Measurements from ENCODE around the gene PPARGC1A.
A peak's percentile ranks its signal among the peaks of the same experiment; 100 is the strongest.

Gene PPARGC1A

DNA sequence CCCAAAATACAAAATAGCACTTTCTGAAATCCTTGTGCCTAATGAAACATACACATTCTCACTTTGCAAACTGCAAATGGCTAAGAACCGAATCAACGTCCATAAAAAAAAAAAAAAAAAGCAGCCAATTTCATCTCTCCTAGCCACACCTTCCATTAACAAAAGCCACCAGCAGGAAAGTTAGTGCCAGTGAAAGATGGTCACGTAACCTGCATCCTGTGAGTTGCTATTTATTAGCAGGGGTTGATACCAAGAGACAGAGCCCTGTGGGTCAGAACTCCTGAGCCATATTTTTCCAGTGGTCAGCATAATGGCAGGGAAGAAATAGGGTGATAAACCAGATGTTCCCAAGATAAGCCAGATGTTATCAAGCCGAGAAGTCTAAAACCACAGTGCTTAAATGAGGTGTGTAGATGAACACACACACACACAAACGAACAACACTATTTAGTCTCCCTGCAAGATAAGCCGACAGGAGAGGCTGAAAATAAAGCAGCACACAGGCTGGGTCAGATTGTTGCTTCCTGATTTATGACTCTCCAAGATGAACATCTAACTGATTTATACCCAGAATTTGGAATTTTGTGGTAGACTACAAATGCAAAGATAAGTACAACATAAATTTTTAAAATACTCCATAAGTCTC, 11.5 kb downstream of the PPARGC1A start:
- no peak overlapping the region for H3K4me3 ChIP-seq (ENCODE audit: low read depth, low read length)
- TF ChIP-seq, protein P1, sequence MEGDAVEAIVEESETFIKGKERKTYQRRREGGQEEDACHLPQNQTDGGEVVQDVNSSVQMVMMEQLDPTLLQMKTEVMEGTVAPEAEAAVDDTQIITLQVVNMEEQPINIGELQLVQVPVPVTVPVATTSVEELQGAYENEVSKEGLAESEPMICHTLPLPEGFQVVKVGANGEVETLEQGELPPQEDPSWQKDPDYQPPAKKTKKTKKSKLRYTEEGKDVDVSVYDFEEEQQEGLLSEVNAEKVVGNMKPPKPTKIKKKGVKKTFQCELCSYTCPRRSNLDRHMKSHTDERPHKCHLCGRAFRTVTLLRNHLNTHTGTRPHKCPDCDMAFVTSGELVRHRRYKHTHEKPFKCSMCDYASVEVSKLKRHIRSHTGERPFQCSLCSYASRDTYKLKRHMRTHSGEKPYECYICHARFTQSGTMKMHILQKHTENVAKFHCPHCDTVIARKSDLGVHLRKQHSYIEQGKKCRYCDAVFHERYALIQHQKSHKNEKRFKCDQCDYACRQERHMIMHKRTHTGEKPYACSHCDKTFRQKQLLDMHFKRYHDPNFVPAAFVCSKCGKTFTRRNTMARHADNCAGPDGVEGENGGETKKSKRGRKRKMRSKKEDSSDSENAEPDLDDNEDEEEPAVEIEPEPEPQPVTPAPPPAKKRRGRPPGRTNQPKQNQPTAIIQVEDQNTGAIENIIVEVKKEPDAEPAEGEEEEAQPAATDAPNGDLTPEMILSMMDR (IDR thresholded peaks at IDR 0.05; ENCODE audit: control insufficient read depth, extremely low read depth, insufficient read depth): no peak
- DNase-seq (ENCODE audit: low read depth): no peak

DNA sequence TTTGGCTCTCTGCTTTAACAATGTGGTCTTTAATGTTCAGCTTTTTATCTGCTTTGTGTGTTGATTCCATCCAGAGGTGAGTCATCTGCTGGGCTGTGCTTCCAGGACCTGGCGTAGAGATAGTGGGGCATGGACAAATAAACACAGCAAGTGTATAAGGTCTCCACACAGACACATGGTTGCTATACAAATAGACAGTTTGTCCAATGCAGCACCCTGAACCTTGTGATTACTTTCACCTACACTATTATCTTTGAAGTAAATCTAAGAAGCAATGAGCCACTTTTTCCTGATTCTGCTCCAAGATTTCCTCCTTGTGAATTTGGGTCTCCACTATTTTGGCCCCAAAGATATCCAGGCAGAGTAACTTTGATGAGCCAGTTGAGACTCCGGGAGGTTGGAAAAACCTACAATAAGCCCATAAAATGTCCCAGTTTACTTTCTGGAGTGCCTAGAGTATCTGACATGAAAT, 12.1 kb downstream of the PPARGC1A start:
- TF ChIP-seq, protein P1 (IDR thresholded peaks at IDR 0.05; ENCODE audit: control insufficient read depth, extremely low read depth, insufficient read depth): no peak
- DNase-seq (ENCODE audit: low read depth): peak; percentile 47
- no peak overlapping the region for H3K4me3 ChIP-seq (ENCODE audit: low read depth, low read length)

DNA sequence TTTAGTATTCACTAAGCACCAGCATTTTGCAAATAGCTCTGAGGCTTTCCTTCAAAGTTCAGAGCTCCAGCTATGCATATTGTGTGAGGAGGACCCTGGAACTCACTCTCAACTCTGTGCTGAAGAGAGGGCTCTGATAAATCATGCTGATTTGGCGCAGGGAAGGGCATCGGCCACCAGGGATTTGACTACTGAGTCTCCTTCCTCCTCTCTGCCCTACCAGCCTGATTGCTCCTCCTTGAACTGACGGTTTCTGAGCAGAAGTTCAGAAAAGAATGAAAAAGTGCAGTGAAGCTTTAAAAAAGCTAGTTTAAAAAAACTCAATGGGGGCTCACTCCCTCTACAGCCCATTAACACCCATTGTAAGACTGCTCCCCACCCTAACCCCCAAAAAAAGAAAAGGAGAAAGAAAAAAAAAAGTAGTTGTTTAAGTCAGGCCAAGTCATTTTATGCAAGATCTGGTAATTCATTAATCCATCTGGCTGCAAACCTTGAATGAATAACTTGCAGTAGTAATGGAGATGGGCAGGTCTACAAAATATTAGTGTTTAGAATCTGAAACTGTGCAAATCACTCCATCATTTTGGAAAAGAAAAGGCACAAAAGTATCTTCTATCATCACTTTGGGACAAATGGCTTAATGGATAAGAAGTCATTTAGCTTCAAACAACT, 13.3 kb downstream of the PPARGC1A start:
- TF ChIP-seq, protein P1 (IDR thresholded peaks at IDR 0.05; ENCODE audit: control insufficient read depth, extremely low read depth, insufficient read depth): no peak
- no peak overlapping the region for H3K4me3 ChIP-seq (ENCODE audit: low read depth, low read length)
- DNase-seq (ENCODE audit: low read depth): no peak

DNA sequence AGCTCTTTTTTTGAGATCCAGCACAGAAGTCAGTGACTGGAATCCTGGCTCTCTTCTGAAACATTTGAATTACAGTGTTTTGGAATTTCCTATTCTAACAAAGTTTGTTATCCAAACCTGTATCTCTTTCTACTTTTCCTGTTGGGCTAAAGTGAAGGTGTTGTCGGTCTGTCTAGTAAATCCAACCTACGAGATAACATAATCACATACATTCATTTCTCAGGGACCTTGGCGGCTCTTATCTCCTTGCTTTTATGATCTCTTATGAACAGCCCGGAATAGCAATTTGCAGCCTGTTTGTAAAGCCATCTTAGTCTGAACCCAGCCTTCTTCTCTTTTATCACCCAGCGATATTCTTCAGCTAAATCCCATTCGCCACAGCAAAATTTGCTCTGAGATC, 14.5 kb downstream of the PPARGC1A start:
- TF ChIP-seq, protein P1 (IDR thresholded peaks at IDR 0.05; ENCODE audit: control insufficient read depth, extremely low read depth, insufficient read depth): no peak
- H3K4me3 ChIP-seq (ENCODE audit: low read depth, low read length): no peak overlapping the region
- DNase-seq (ENCODE audit: low read depth): no peak

DNA sequence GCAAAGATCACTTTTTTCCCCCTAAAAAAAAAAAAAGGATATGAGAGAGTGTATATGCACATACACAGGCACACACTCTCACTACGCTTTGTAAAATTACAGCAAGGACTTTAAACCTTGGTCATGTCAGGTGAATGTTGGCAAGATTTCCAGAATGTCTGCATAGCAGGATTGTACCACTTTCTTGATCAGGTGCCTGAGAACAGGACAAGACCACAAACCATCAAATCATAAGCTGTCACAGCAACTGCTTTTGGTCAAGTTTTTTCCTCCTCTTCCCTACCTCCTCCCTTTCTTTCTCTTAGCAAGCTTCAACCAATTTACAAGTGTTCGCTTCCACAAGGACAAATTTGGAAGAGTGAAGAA, 15.3 kb downstream of the PPARGC1A start:
- DNase-seq (ENCODE audit: low read depth): no peak
- H3K4me3 ChIP-seq (ENCODE audit: low read depth, low read length): no peak overlapping the region
- TF ChIP-seq, protein P1 (IDR thresholded peaks at IDR 0.05; ENCODE audit: control insufficient read depth, extremely low read depth, insufficient read depth): no peak

DNA sequence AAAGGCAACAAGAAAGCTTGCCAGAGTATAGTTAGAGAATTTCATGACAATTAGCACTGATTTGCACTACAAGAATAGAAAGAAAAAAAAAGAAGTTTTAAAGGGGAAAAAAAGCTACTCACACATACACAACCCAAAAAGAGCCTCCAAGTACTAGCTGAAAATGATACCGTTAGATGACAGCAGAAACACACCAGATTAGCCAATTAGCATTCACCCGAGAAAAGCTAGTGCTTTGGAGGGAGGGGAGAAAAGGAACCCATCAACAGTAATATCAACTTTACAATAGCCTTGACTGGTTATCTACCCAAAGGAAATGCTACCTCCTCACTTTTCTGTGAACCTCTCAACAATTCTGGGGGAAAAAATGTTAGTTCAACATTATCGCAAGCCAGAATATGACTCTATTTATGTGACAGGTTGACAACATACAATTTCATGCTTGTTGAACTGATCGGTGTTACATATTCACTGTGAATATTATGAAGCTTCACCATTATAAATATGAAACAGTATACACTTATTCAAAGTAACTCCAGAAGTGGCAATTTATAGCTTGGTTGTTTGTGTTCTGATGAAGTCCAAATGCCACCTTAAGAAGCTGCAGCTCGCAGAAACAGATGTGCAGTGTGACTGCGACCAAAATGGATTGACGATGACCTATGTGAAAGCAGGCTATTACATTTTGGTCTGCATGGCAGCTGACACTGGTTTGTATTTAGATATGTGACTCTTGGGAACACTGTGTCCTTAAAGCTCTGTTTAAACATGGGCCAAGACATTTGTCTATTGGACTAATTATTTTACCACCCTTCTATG, 15.9 kb downstream of the PPARGC1A start:
- no peak for DNase-seq (ENCODE audit: low read depth)
- TF ChIP-seq, protein P1 (IDR thresholded peaks at IDR 0.05; ENCODE audit: control insufficient read depth, extremely low read depth, insufficient read depth): no peak
- no peak overlapping the region for H3K4me3 ChIP-seq (ENCODE audit: low read depth, low read length)

Data from LNCaP clone FGC (cell line).